IMR-90 (cell line): ENCODE data around the gene BCL11A.

ENCODE experiments used
- CHD1 ChIP-seq: IDR thresholded peaks from 2 replicates; pipeline ENCODE4 v1.6.1; 2012; ENCODE audit warnings: low read depth, low read length, improper control_type of control experiment
- FOS ChIP-seq: fragments of 150-350 bp; IDR thresholded peaks from 2 replicates; pipeline ENCODE4 v1.6.1; 2016; ENCODE audit warnings: low read depth, low read length
- MXI1 ChIP-seq: IDR thresholded peaks from 2 replicates; pipeline ENCODE4 v1.6.1; 2012; ENCODE audit warnings: low read depth, mild to moderate bottlenecking, low read length, moderate library complexity, borderline replicate concordance
- POLR2A ChIP-seq: IDR thresholded peaks from 2 replicates; pipeline ENCODE4 v1.6.1; 2012; ENCODE audit warnings: mild to moderate bottlenecking, low read depth, low read length
- RAD21 ChIP-seq: IDR thresholded peaks from 2 replicates; pipeline ENCODE4 v1.6.1; 2012; ENCODE audit warnings: low read length, improper control_type of control experiment
- RCOR1 ChIP-seq: IDR thresholded peaks from 2 replicates; pipeline ENCODE4 v1.6.1; 2012; ENCODE audit warnings: mild to moderate bottlenecking, low read length, improper control_type of control experiment; ENCODE audit not compliant: insufficient replicate concordance
- RFX5 ChIP-seq: IDR thresholded peaks from 2 replicates; pipeline ENCODE4 v1.8.0; 2012; ENCODE audit warnings: low read depth, mild to moderate bottlenecking, low read length, moderate library complexity
- SMC3 ChIP-seq: fragments of 150-350 bp; IDR thresholded peaks from 2 replicates; pipeline ENCODE4 v1.6.1; 2016; ENCODE audit warnings: low read depth, mild to moderate bottlenecking, antibody characterized with exemption, low read length, moderate library complexity
- TF ChIP-seq, protein P1 (sequence below): conservative IDR thresholded peaks from 2 replicates; pipeline ENCODE4 v1.5.1; 2012; ENCODE audit warnings: mild to moderate bottlenecking, low read depth, low read length, improper control_type of control experiment
- TF ChIP-seq, protein P2 (sequence below): fragments of 150-350 bp; IDR thresholded peaks from 2 replicates; pipeline ENCODE4 v1.6.1; 2016; ENCODE audit warnings: low read depth, mild to moderate bottlenecking, low read length, moderate library complexity, borderline replicate concordance

DNA sequence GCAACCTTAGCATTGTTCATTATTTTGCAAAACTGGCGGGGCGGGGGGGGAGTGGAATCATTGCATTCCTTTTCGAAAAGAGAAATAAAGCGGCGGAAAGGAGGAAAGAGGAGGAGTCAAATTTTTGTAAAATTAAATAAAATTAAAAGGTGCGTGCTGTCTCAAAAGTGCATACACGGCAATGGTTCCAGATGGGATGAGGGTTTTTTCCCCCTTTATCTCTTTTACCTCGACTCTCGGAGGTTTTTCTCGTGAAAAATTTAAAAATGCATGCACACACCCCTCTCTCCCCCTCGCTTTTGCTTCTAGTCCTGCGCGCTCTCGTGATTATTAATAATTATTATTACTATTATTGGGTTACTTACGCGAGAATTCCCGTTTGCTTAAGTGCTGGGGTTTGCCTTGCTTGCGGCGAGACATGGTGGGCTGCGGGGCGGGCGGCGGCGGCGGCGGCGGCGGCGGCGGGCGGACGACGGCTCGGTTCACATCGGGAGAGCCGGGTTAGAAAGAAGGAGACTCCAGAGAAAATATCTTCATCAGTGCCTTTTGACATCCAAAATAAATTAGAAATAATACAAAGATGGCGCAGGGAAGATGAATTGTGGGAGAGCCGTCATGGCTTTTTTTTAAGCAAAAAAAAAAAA lies 481 bp downstream of the BCL11A start:
- TF ChIP-seq, protein P1, sequence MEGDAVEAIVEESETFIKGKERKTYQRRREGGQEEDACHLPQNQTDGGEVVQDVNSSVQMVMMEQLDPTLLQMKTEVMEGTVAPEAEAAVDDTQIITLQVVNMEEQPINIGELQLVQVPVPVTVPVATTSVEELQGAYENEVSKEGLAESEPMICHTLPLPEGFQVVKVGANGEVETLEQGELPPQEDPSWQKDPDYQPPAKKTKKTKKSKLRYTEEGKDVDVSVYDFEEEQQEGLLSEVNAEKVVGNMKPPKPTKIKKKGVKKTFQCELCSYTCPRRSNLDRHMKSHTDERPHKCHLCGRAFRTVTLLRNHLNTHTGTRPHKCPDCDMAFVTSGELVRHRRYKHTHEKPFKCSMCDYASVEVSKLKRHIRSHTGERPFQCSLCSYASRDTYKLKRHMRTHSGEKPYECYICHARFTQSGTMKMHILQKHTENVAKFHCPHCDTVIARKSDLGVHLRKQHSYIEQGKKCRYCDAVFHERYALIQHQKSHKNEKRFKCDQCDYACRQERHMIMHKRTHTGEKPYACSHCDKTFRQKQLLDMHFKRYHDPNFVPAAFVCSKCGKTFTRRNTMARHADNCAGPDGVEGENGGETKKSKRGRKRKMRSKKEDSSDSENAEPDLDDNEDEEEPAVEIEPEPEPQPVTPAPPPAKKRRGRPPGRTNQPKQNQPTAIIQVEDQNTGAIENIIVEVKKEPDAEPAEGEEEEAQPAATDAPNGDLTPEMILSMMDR, result no peak
- TF ChIP-seq POLR2A, result no peak
- TF ChIP-seq CHD1, result no peak
- TF ChIP-seq SMC3, result no peak
- TF ChIP-seq RCOR1, result no peak
- TF ChIP-seq MXI1, result no peak
- TF ChIP-seq, protein P2, sequence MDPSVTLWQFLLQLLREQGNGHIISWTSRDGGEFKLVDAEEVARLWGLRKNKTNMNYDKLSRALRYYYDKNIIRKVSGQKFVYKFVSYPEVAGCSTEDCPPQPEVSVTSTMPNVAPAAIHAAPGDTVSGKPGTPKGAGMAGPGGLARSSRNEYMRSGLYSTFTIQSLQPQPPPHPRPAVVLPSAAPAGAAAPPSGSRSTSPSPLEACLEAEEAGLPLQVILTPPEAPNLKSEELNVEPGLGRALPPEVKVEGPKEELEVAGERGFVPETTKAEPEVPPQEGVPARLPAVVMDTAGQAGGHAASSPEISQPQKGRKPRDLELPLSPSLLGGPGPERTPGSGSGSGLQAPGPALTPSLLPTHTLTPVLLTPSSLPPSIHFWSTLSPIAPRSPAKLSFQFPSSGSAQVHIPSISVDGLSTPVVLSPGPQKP, result no peak
- TF ChIP-seq RAD21, result no peak
- TF ChIP-seq FOS, result no peak
- no peak for TF ChIP-seq RFX5
